HEK293 (cell line): ENCODE results near the gene RNU7-1.

Experiments
- CTCF ChIA-PET: fragments of 350-600 bp; formaldehyde crosslinking; extraction: SDS; loops from one replicate; lab custom pipeline; 2021; ENCODE audit warnings: antibody characterized with exemption; lab: Yijun Ruan, JAX
- POLR2A ChIA-PET: fragments of 300-600 bp; formaldehyde crosslinking; extraction: SDS; loops from one replicate; lab custom pipeline; 2020; ENCODE audit warnings: antibody characterized with exemption, inconsistent platforms; lab: Yijun Ruan, JAX
- H3K27ac ChIP-seq: fragments of 200-500 bp; sonication (Bioruptor generic); 2 replicates; pipeline ENCODE4 v1.5.1; 2014; ENCODE audit warnings: low read depth, low read length, control low read depth, inconsistent platforms; ENCODE audit errors: extremely low read depth
- H3K36me3 ChIP-seq, 2 experiments: fragments of 200-500 bp in 1 of 2; sonication (Bioruptor generic) in 1 of 2; 1 replicate in 1 of 2; 2 replicates in 1 of 2; pipeline ENCODE4 v1.5.1; 2014 to 2017; ENCODE audit warnings: inconsistent platforms in 2 of 2, low read length in 2 of 2; ENCODE audit not compliant: control insufficient read depth in 2 of 2, insufficient read depth in 1 of 2
- H3K4me1 ChIP-seq: fragments of 200-500 bp; sonication (Bioruptor generic); 2 replicates; pipeline ENCODE4 v1.5.1; 2014; ENCODE audit warnings: mild to moderate bottlenecking, low read length, inconsistent platforms; ENCODE audit not compliant: control insufficient read depth, insufficient read depth
- H3K4me3 ChIP-seq: 2 replicates; pipeline ENCODE4 v1.5.1; 2011; ENCODE audit warnings: low read depth, mild to moderate bottlenecking, control low read depth, low read length, moderate library complexity
- H3K9me3 ChIP-seq: fragments of 200-500 bp; sonication (Bioruptor generic); 2 replicates; pipeline ENCODE4 v1.5.1; 2014; ENCODE audit warnings: low read depth, low read length, inconsistent platforms; ENCODE audit not compliant: control insufficient read depth, insufficient read depth
- ZFP37 ChIP-seq: fragments of 450-650 bp; formaldehyde crosslinking; IDR thresholded peaks from 2 replicates; pipeline ENCODE4 v1.5.1; 2016; ENCODE audit warnings: missing biosample characterization, missing genetic modification characterization
- ZIC2 ChIP-seq: fragments of 450-650 bp; formaldehyde crosslinking; IDR thresholded peaks from 2 replicates; pipeline ENCODE4 v1.5.1; 2016; ENCODE audit warnings: missing biosample characterization, missing genetic modification characterization
- ZNF16 ChIP-seq: fragments of 450-650 bp; formaldehyde crosslinking; IDR thresholded peaks from 2 replicates; pipeline ENCODE4 v1.5.1; 2016; ENCODE audit warnings: low read depth, missing biosample characterization, missing genetic modification characterization
- ZNF302 ChIP-seq: fragments of 450-650 bp; formaldehyde crosslinking; IDR thresholded peaks from 2 replicates; pipeline ENCODE4 v1.5.1; 2016; ENCODE audit warnings: missing biosample characterization, missing genetic modification characterization, low read depth
- ZNF311 ChIP-seq: fragments of 450-650 bp; formaldehyde crosslinking; IDR thresholded peaks from 2 replicates; pipeline ENCODE4 v1.5.1; 2017; ENCODE audit warnings: missing biosample characterization, missing genetic modification characterization, borderline replicate concordance
- ZNF335 ChIP-seq: fragments of 450-650 bp; formaldehyde crosslinking; conservative IDR thresholded peaks from 2 replicates; pipeline ENCODE4 v1.5.1; 2016; ENCODE audit warnings: missing biosample characterization, missing genetic modification characterization
- ZNF391 ChIP-seq: fragments of 450-650 bp; formaldehyde crosslinking; IDR thresholded peaks from 2 replicates; pipeline ENCODE4 v1.5.1; 2016; ENCODE audit warnings: low read depth, missing biosample characterization, missing genetic modification characterization, borderline replicate concordance
- ZNF48 ChIP-seq: fragments of 450-650 bp; formaldehyde crosslinking; IDR thresholded peaks from 2 replicates; pipeline ENCODE4 v1.5.1; 2016; ENCODE audit warnings: missing biosample characterization, missing genetic modification characterization
- ZNF549 ChIP-seq: fragments of 450-650 bp; IDR thresholded peaks from 2 replicates; pipeline ENCODE4 v1.5.1; 2018; ENCODE audit warnings: missing biosample characterization, missing genetic modification characterization, mild to moderate bottlenecking, inconsistent platforms, moderate library complexity
- ZNF670 ChIP-seq: fragments of 450-650 bp; formaldehyde crosslinking; IDR thresholded peaks from 2 replicates; pipeline ENCODE4 v1.5.1; 2016; ENCODE audit warnings: missing biosample characterization, missing genetic modification characterization, low read depth
- ZNF776 ChIP-seq: fragments of 450-650 bp; formaldehyde crosslinking; IDR thresholded peaks from 2 replicates; pipeline ENCODE4 v1.5.0; 2017; ENCODE audit warnings: missing biosample characterization, missing genetic modification characterization, borderline replicate concordance
- ZSCAN23 ChIP-seq: fragments of 450-650 bp; formaldehyde crosslinking; IDR thresholded peaks from 2 replicates; pipeline ENCODE4 v1.5.1; 2016; ENCODE audit warnings: missing biosample characterization, missing genetic modification characterization
- TF ChIP-seq, protein P1 (sequence below): fragments of 450-650 bp; formaldehyde crosslinking; IDR thresholded peaks from 2 replicates; pipeline ENCODE4 v1.5.1; 2016; ENCODE audit warnings: missing biosample characterization, missing genetic modification characterization, borderline replicate concordance
- TF ChIP-seq, protein P2 (sequence below): fragments of 450-650 bp; formaldehyde crosslinking; IDR thresholded peaks from 2 replicates; pipeline ENCODE4; 2016; ENCODE audit warnings: missing biosample characterization, missing genetic modification characterization
- TF ChIP-seq, protein P3 (sequence below): fragments of 450-650 bp; formaldehyde crosslinking; IDR thresholded peaks from 2 replicates; pipeline ENCODE4 v1.5.1; 2016; ENCODE audit warnings: missing biosample characterization, missing genetic modification characterization
- TF ChIP-seq, protein P4 (sequence below): fragments of 450-650 bp; formaldehyde crosslinking; IDR thresholded peaks from 2 replicates; pipeline ENCODE4 v1.5.1; 2016; ENCODE audit warnings: missing biosample characterization, missing genetic modification characterization

The RNU7-1 gene

DNA sequence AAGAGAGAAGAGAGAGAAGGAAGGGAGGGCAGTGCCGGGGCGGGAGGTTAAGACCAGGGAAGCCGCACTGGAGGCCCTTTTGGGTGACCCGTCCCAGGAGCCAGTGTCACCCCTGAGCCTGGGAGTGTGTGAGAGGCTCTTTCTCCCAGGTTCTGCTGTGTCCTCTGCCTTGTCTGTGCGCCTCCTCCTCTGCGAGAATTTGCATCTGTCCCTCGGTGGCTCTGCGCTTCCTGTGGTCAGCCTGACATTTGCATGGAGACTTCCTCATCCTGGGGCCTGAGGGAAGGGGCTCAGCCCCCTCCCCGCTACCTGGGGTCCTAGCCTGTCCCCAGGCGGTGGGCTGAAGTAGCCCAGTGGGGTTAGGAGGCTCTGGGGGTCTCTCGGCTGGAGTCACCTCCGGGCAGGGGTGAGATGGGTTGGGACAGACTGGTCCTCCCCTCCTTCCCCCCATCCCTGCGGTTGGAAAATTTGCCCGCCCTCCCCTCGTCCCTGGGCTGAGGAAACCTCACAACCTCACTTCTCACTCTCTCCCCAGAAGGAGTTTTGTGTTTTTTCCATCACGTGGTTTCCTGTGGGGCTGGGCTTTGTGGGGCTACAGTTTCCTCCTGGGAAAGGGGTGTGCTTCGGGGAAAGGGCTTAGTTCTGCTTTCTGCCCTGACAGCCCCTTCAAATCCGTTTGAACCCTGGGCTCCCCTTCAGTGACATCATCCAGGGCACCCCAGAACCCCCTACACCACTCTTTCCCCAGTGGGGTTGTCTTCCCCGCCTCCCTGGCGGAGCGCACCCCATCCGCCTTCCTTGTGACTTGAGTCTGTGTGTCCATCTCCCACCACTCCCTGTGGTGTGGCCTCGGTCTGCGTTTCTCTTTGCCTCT is 10.1 kb downstream of the RNU7-1 start (continued):
- TF ChIP-seq, protein P1, sequence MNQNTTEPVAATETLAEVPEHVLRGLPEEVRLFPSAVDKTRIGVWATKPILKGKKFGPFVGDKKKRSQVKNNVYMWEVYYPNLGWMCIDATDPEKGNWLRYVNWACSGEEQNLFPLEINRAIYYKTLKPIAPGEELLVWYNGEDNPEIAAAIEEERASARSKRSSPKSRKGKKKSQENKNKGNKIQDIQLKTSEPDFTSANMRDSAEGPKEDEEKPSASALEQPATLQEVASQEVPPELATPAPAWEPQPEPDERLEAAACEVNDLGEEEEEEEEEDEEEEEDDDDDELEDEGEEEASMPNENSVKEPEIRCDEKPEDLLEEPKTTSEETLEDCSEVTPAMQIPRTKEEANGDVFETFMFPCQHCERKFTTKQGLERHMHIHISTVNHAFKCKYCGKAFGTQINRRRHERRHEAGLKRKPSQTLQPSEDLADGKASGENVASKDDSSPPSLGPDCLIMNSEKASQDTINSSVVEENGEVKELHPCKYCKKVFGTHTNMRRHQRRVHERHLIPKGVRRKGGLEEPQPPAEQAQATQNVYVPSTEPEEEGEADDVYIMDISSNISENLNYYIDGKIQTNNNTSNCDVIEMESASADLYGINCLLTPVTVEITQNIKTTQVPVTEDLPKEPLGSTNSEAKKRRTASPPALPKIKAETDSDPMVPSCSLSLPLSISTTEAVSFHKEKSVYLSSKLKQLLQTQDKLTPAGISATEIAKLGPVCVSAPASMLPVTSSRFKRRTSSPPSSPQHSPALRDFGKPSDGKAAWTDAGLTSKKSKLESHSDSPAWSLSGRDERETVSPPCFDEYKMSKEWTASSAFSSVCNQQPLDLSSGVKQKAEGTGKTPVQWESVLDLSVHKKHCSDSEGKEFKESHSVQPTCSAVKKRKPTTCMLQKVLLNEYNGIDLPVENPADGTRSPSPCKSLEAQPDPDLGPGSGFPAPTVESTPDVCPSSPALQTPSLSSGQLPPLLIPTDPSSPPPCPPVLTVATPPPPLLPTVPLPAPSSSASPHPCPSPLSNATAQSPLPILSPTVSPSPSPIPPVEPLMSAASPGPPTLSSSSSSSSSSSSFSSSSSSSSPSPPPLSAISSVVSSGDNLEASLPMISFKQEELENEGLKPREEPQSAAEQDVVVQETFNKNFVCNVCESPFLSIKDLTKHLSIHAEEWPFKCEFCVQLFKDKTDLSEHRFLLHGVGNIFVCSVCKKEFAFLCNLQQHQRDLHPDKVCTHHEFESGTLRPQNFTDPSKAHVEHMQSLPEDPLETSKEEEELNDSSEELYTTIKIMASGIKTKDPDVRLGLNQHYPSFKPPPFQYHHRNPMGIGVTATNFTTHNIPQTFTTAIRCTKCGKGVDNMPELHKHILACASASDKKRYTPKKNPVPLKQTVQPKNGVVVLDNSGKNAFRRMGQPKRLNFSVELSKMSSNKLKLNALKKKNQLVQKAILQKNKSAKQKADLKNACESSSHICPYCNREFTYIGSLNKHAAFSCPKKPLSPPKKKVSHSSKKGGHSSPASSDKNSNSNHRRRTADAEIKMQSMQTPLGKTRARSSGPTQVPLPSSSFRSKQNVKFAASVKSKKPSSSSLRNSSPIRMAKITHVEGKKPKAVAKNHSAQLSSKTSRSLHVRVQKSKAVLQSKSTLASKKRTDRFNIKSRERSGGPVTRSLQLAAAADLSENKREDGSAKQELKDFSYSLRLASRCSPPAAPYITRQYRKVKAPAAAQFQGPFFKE (tag by site-specific recombination): no peak
- TF ChIP-seq ZIC2: no peak
- TF ChIP-seq ZNF391 (tag by site-specific recombination): no peak
- TF ChIP-seq ZNF335 (tag by site-specific recombination): no peak
- TF ChIP-seq ZNF549 (tag by site-specific recombination): no peak
- TF ChIP-seq ZNF48 (tag by site-specific recombination): no peak
- TF ChIP-seq, protein P2, sequence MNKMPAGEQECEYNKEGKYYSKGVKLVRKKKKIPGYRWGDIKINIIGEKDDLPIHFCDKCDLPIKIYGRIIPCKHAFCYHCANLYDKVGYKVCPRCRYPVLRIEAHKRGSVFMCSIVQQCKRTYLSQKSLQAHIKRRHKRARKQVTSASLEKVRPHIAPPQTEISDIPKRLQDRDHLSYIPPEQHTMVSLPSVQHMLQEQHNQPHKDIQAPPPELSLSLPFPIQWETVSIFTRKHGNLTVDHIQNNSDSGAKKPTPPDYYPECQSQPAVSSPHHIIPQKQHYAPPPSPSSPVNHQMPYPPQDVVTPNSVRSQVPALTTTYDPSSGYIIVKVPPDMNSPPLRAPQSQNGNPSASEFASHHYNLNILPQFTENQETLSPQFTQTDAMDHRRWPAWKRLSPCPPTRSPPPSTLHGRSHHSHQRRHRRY (tag by site-specific recombination): no peak
- no peak for TF ChIP-seq ZNF16

DNA sequence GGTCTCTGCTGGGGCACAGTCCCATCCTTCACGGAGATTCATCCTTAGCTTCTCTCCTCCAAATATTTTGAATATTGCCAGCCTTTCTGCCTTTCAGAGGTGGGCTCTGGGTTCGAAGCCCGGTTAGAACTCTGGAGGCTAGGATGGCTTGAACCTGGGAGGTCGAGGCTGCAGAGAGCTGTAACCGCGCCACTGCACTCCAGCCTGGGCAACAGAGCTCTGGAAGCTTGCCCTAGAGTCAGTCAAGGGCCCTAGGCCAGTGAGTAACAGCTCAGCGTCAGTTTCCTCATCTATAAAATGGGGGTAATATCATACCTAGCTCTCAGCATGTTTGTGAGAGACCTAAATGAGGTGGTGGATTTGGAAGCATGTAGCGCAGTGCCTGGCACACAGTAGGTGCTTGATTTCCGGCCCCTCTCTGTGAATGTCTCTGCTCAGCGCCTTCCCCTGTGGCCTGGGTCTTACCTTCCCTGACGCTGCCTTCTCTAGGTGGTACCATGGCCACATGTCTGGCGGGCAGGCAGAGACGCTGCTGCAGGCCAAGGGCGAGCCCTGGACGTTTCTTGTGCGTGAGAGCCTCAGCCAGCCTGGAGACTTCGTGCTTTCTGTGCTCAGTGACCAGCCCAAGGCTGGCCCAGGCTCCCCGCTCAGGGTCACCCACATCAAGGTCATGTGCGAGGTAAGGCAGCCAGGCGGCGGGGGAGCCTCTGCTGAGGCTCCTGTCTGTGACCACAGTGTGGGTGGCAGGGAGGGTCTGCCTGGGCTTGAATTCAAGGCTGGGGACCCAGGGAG is 10.9 kb downstream of the RNU7-1 start:
- Histone ChIP-seq H3K9me3 (no peaks in the 10 kb centered on the region), H3K36me3 (no peaks in the 10 kb centered on the region), H3K4me1 (no peaks in the 10 kb centered on the region), H3K4me3 (no peak overlapping the region), H3K27ac (no peak overlapping the region)
- CTCF ChIA-PET: interaction anchor here (0.6 to 1.5 kb wide), 3 partner anchors 10 to 159 kb away, joined by 3 to 8 read pairs (median 5); no protein-coding TSS in a partner anchor
- POLR2A ChIA-PET: interaction anchor here (1.3 kb wide), 1 partner anchor 10 kb away, joined by 4 read pairs; the partner anchor contains the start of gene C12orf57
- TF ChIP-seq ZNF776 (tag by site-specific recombination): no peak
- no peak for TF ChIP-seq ZNF302 (tag by site-specific recombination)
- TF ChIP-seq, protein P3, sequence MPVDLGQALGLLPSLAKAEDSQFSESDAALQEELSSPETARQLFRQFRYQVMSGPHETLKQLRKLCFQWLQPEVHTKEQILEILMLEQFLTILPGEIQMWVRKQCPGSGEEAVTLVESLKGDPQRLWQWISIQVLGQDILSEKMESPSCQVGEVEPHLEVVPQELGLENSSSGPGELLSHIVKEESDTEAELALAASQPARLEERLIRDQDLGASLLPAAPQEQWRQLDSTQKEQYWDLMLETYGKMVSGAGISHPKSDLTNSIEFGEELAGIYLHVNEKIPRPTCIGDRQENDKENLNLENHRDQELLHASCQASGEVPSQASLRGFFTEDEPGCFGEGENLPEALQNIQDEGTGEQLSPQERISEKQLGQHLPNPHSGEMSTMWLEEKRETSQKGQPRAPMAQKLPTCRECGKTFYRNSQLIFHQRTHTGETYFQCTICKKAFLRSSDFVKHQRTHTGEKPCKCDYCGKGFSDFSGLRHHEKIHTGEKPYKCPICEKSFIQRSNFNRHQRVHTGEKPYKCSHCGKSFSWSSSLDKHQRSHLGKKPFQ (tag by site-specific recombination): no peak
- TF ChIP-seq ZSCAN23 (tag by site-specific recombination): no peak
- TF ChIP-seq, protein P2 (tag by site-specific recombination): no peak
- no peak for TF ChIP-seq ZNF670 (tag by site-specific recombination)
- TF ChIP-seq, protein P4, sequence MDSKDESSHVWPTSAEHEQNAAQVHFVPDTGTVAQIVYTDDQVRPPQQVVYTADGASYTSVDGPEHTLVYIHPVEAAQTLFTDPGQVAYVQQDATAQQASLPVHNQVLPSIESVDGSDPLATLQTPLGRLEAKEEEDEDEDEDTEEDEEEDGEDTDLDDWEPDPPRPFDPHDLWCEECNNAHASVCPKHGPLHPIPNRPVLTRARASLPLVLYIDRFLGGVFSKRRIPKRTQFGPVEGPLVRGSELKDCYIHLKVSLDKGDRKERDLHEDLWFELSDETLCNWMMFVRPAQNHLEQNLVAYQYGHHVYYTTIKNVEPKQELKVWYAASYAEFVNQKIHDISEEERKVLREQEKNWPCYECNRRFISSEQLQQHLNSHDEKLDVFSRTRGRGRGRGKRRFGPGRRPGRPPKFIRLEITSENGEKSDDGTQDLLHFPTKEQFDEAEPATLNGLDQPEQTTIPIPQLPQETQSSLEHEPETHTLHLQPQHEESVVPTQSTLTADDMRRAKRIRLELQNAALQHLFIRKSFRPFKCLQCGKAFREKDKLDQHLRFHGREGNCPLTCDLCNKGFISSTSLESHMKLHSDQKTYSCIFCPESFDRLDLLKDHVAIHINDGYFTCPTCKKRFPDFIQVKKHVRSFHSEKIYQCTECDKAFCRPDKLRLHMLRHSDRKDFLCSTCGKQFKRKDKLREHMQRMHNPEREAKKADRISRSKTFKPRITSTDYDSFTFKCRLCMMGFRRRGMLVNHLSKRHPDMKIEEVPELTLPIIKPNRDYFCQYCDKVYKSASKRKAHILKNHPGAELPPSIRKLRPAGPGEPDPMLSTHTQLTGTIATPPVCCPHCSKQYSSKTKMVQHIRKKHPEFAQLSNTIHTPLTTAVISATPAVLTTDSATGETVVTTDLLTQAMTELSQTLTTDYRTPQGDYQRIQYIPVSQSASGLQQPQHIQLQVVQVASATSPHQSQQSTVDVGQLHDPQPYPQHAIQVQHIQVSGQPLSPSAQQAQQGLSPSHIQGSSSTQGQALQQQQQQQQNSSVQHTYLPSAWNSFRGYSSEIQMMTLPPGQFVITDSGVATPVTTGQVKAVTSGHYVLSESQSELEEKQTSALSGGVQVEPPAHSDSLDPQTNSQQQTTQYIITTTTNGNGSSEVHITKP: no peak
- no peak for TF ChIP-seq ZFP37 (tag by site-specific recombination)
- no peak for TF ChIP-seq ZNF311 (tag by site-specific recombination)
